ENCODE measurements around the gene NAA35.
"Not testable (repeated sequence)": the region's sequence is repeated elsewhere in the genome, so short reads cannot be mapped to it uniquely, and the experiment has no call there.

The NAA35 gene

DNA sequence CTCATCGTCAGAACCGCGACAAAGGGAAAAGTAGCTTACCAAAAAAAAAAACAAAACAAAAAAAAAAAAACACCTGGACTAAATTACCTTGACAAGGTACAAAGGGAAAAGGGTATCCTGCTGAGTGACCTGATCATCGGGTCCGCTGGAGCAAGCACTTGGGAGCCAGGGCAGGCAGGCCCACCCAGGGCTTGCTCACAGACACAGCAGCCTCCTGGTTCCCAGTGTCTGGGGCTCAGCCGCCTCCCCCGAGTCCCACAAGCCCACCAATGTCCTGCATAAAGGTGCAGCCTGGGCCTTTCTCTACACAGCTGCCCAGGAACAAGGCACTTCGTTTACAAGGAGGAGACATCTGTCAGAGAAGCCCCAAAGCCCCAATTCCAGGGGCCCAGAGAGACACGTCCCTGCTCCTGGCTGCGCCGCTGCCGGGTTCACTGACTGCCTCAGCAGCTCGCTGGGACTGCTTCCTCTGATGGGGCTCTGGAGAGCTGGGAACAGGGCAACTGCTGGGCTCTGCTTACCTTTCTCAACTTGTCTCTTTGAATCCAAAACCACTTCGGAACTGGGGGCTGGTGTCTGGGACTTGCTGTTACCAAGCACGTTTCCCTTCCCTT, 95.0 kb downstream of the NAA35 start:
- DNase-seq = no peak

DNA sequence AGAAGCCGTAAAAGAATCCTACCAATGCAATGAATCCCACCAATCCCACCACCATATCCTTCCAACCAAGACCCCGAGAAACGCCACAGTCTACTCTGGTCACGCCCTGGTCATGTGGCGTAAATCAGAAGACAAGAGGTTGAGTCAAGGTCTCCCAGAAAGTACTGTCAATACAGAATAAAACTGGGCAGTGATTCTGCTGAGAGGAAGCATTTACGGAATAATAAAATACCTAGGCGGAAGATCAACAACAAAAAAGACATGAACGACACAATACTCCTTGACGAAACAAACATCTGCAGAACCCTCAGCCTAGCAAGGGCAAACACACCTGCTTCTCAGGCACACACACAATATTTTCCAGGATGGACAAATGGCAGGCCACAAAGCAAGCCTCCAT, 95.6 kb downstream of the NAA35 start:
- no peak for DNase-seq

DNA sequence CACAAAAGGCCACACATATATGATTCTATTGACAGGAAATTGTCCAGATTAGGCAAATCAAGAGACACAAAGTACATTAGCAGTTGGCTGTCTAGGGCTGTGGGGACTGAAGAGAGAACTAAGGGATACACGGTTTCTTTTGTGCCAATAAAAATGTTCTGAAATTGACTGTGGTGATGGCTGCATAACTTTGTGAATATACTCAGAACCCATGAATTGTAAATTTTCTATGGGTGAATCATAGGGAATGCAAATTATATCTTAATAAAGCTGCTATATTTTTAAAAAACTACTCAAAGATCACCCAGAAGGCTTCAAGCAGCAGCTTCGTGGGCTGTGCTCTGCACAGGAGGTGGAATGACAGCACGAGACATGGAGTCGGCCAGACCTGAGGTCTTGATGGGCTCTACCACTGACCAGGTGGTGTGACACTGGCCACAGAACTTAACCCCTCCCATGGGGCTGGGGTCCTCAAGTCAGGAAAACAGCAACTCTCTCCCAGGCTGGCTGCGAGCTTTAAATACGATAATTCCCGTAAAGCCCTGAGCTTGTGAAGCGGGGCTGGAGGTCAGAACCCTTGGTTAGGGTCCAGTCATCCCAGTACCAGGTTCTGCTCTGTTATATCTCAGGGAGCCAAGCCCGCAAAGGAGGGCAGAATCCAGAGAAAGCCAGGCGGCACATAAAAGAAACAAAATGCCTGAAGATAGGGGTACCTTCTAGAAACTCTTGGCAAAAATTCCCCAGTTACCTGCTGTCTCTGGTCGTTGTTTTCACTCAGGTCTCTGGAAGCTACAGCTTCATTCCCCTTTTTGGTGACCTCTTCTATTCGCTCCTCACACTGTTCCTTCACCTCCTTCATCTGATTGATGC, 99.3 kb downstream of the NAA35 start:
- no peak for DNase-seq

DNA sequence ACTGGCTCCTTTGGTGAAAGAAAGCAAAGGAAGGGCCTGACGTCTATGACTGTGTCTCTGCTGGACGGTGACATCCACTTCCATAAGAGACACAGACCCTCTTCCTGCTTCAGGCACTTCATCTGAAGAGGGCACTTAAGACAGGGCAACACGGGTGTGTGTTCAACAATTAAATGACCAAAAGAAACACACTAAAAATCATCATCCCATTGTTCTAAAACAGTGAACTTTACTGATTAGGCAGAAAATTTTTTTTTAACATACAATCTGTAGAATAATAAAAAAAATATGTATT, 99.9 kb downstream of the NAA35 start:
- DNase-seq = no peak

DNA sequence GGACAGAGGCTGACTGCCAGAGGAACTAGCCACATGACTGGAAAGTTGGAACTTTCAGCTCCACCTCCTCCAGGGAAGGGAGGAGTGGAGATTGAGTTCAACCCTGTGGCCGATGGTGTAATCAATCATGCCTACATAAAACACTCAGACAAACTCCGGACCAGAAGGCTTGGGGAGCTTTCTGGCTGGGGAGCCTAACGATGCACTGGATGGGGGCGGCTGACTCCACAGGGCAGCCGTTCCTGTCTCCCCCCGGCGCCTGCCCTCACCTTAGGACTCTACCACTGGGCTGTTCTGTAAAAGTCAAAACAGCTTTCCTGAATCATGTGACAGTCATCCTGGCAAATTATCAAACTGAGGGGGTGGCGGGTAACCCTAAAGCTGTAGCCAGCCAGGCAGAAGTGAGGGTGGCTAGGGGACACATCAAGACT, 100.4 kb downstream of the NAA35 start:
- DNase-seq = no peak

DNA sequence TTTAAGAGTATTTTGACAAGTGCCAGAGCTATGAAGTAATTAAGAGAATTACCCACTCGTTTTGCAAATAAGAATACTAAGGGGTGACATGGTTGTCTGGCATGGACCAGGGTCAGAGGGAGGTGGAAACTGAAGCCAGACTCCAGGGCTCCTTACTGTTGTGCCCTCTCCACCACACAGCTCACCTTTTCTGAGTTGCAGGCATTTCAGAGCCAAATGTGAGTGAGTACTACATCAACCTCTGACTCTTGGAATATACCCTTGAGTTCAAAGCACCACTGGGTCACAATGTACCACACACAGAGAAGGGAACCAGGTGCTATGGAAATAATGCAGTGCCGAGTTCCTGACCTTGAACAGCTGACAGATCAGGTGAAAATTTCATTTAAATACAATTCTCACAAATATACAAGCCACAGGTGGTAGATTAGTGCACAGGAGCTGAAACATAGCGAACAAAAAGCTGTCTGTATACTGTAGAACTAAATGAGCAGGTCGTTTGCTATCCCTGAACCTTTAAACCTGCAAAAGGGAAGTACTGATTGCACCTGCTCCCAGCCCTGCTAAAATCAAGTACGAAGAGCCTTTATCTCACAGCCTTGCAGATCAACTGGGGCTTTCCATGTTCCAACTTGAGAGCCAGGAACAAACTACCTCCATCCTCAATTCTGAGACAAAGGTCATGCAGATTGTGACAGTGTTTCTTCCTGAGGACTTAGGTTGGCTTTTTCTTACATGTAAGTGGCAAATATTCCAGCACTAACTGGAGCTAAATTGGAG, 101.4 kb downstream of the NAA35 start:
- DNase-seq = no peak

DNA sequence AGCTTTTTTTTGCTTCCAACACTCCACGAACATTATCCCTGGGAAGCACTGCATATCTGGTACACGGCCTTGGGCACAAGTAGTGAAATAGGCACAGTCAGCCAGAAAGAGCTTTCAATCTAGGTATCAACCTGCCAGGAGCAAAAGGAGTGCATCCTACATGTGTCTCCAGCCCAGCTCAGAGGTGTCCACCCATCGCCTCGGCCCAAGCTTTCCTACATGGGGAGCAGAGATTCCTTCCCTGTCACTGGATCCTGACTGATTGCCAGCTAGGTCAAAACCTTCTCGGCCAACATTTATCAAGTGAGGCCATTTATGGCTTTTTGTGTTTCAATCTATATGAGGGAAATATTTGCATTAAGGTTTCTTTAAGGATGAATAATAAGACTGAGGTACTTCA, 102.6 kb downstream of the NAA35 start:
- no peak for DNase-seq

DNA sequence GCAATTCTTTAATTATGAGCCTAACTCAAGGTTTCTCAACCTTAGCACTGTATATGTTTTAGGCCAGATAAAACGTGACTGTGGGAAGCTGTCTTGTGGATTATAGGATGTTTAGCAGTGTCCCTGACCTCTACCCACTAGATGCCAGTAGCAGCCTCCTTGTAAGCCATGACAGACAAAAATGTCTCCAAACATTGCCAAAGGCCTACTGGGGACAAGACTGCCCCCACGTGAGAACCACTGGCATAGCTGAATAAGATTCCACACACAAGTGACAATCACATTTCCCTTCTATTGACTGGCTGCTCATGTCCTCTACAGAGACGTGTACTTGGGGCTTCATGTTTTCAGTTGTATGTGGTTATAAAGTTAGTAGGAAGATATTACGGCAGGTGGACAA, 103.1 kb downstream of the NAA35 start:
- DNase-seq = no peak

DNA sequence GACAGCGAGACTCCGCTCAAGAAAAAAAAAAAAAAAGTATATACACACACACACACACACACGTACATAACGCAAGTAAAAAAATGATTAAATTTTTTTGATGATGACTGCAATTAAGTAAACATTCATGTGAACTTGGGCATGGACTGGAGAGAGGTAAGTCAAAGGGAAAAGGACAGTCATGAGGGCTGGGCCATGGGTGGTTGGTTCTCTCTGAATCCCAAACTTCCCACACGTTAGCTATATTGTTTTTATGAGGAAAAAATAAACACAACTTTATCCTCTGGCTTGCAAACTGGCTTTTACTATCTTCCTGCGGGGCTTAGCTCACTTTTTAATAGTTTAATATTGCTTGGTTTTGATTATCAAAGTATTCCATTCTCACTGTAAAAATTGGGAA, 104.7 kb downstream of the NAA35 start:
- DNase-seq = no peak

DNA sequence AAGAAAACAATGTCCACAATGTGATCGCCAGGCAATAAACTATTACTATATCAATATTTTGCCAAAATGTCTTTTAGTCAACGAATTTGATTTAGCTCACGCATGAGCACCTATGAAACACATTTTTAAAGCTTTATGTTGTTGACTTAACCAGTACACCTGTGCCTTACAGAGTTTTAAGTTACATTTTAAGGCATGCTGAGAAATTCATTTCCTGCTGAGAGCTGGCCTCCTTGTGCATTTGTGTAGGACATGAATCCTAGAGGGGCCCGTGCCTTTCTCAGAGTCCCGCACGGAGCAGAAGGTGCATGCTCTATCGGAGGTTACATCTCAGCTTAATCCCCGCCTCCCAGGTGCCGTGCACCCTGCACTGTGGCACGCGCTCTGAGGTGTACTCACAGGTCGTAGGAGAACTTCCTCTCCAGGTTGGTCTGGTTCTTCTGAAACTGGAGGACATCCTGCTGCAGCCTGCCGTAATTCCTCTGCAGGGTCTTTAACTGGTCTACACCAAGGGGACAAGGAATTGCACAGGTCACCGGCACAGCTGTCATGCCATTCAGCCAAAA, 105.2 kb downstream of the NAA35 start:
- no peak for DNase-seq

DNA sequence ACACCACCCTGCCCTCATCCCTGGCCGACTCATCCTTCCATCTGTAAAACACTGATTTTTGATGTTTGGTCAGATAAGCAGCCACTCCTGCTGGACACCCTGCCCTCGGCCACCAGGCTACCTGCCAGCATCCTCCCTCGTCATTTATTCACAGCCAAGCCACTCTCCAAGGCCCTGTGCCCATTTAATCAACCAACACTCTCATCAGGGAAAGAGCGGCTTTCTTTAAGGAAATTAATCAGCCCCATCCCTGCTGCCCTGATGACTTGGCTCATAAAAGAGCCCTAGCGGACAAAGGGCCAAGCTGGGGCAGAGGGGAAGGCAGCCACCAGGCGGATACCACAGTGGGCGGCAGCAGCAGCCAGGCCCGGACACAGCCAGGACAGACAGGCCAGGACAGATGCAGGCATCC, 106.0 kb downstream of the NAA35 start:
- DNase-seq = no peak

DNA sequence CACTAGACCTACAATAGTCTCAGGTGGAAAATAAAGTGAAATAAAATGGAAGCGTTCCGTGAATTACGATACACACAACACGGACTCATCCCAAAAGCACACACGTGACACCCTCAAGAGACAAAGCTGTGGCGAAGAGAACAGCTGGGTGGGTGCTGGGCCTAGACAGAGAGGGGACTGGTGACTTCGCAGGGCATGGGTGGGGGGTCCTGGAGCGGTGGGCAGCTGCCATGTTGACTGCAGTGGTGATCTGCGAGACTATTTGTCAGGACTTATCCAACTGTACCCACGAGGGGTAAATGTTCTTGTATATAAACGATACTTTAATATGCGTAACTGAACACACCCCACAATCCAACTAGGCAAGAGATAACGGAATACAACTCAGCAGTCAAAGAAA, 106.4 kb downstream of the NAA35 start:
- no peak for DNase-seq

DNA sequence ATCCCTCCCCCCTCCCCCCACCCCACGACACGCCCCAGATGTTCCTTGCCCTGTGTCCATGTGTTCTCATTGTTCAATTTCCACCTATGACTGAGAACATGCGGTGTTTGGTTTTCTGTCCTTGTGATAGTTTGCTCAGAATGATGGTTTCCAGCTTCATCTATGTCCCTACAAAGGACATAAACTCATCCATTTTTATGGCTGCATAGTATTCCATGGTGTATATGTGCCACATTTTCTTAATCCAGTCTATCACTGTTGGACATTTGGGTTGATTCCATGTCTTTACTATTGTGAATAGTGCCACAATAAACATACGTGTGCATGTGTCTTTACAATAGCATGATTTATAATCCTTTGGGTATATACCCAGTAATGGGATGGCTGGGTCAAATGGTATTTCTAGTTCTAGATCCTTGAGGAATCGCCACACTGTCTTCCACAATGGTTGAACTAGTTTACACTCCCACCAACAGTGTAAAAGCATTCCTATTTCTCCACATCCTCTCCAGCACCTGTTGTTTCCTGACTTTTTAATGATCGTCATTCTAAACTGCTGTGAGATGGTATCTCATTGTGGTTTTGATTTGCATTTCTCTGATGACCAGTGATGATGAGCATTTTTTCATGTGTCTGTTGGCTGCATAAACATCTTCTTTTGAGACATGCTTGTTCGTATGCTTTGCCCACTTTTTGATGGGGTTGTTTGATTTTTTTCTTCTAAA, 107.2 kb downstream of the NAA35 start:
- DNase-seq = not testable (repeated sequence)

DNA sequence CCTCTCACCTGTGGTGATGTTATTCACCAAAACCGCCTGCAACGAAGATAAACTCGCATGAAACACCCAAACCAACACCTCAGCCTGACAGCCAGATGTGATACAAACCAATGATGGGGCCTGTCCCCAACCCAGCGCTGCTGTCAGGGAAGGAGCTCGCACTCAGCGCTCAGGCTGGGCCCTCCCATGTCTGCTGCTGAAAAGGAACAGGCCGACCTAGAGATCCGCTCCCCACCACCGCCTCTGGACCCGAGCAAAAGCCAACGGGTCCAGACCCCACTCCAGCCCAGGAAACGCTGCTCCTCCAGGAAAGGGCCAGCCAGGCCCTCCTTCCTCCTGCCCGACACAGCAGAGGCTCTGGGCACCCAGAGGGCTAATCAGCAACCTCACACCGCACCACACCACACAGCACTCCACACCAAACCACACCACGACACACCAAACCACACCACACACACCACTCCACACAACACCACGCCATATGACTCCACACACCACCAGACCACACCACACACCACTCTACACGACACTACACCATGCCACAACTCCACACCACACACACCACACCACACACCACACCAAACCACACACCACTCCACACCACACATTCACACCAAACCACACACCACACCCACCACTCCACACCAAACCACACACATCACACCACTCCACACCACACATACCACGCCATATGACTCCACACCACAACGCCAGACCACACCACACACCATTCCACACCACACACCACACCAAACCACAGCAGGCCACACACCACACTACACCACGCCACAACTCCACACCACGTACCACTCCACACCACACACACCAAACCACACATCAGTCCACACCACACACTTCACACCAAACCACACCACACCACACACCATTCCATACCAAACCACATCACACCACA, 111.9 kb downstream of the NAA35 start:
- DNase-seq = no peak

DNA sequence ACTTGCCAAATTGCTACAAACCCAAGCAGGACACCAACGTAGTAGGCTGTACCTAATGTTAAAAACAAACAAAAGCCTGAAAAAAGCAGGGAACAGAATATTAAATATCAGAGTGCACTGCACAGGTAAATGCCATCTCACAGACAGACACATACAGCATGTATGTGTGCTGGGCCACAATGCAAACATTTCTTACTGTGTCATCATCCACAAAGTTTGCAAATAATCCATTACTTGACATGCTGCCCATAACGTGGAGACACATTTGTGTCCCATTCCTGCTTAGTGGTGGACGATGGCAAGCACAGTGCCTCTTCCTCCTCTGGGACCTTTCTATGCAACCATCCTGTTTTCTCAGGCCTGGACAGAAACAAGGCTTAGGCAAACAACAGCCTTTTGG, 113.7 kb downstream of the NAA35 start:
- no peak for DNase-seq

DNA sequence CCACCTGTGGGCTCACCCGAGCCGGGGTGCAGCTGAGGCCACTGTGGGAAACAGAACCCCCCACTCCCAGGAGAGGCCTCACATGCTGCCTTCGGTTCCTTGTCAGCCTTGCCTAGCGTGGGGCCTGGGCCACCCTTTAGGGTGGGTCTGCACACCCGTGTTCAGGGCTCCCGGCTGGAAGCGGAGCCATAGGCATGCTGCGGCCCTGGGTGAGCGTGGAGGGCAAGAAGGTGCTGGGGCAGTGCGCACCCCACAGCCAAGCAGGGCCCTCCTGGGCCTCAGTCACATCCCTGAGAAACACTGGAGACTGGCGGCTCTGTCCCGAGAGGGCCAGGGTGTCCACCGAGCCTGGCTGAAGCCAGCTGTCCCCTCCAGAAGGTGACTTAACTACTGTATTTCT, 116.5 kb downstream of the NAA35 start:
- DNase-seq = no peak

DNA sequence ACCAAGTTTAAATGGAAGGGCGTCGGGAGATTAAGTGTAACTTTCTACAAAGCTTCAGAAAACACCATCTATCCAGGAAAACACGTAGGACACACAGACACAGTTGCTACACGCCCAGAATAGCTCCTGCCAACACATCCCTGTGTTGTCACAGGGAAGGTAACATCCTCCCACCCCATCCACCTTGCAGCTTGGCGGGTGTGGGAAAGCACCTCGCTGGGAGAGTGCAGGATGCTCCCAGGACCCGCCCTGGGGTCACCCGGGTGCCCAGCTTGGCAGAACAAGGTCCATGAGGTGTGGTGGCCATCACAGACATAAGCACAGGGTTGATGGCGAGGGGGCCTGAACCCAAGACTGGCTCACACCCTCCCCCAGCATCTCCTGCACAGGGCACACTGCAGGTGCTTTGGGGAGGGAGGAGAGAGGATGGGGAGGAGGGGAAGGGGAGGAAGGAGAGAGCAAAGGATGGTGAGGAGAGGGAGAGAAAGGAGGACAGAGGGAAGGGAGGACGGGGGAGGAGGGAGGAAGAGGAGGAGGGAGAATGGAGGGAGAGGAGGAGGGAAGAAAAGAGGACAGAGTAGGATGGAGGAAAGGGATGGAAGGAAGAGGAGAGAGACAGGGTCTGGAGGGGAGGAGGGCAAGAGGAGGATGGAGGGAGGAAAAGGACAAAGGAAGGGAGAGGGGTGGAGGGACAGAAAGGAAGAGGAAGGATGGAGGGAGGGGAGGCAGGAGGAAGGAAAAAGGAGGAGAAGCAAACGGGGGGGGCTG, 121.2 kb downstream of the NAA35 start:
- no peak for DNase-seq

DNA sequence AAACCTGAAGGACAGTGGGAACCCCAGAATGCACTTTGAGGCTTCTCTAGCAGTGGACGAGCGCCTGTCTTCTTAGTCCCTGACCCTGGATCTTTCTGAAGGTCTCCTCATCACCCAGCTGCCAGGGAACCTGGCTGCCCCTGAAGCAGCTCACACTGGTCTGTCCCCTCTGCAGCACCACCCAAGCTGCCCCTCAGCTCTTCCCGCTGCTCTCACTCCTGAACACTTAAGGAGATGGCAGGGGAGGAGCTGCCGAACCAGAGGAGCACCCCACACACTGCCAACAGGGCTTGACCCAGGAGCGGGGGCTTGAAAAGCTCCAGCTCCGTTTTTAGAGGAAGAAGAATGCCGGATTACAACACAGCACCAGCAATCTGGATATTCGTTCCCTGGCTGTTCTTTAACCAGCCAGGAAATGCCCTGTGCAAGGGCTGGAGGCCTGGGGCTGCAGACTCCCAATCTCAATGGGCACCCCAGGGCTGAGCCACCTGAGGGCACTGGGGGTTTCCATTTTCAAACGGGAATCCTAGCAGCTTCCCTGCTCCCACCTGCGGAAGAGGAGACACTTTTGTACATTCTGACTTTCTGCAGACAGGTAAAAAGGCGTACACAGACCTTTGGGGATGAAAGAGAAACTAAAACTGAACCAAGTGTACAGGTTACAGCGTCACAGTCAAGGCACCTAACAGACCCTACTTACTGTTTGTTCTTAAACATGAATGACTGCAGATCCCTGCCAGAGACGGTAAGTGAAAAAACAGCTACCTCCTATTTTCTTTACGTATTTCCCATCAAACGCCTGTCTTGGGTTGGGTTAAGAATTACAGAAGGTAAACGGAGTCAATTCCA, 122.1 kb downstream of the NAA35 start:
- no peak for DNase-seq

DNA sequence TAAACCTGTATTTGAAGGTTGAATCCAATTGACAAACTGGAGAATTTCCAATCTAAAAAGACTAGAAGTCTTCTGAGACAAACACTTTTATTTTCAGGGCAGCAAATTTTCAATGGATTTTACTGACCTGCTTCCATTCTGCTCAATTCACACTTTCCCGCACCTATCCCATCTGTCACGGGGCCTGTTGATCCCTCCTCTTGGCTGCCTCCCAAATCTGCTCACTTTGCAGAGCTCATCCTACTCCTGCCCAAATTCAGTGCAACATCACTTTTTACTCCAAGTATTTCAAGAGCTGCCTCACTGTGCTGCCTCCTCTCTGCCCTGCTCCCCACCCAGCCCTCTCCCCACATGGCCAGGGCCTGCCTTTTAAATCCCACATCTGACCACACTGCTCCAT, 123.3 kb downstream of the NAA35 start:
- DNase-seq = no peak

DNA sequence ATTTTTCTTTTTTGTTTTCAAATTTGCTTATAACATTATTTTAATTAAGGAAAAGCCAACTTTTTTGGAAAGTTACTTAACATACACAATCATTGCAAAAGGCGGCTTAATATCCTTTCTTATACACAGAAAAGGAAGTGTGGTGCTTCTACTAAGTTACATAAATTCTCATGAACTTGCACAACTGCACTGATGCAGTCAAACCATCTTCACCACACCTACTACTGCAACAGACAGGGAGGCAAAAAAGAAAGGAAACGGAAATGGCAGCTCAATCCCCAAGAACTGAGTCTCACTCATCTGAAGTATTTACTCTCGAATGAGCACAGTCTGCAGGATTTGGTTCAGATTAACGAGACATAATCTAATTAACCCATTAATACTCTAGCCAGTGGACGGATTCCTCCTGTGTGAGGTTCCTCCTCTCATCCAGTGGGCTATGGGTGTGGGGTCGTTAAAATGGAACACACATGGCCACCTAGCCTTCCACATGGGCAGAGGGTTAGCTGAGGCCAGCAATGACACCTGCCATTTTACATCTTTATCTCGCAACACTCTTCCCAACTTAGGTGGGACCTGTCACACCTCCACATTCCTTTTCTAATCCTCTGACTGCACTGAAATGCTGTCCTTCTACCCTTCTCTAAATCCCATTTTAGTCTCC, 128.4 kb downstream of the NAA35 start:
- no peak for DNase-seq

Measured in SHP77 treated with DMSO at 0.1 percent for 48 hours (cell line).